ENCODE results near the gene CCDC97. TPM values are rescaled to one million over a fixed set of nuclear protein-coding genes. Genes with fewer than 3 reads are reported as not detected.
A peak's percentile ranks its signal among the peaks of the same experiment; 100 is the strongest.

The CCDC97 gene
- total RNA-seq, 1 donor from 2014 or later, result 30.3 TPM

- TF ChIP-seq, protein P1, sequence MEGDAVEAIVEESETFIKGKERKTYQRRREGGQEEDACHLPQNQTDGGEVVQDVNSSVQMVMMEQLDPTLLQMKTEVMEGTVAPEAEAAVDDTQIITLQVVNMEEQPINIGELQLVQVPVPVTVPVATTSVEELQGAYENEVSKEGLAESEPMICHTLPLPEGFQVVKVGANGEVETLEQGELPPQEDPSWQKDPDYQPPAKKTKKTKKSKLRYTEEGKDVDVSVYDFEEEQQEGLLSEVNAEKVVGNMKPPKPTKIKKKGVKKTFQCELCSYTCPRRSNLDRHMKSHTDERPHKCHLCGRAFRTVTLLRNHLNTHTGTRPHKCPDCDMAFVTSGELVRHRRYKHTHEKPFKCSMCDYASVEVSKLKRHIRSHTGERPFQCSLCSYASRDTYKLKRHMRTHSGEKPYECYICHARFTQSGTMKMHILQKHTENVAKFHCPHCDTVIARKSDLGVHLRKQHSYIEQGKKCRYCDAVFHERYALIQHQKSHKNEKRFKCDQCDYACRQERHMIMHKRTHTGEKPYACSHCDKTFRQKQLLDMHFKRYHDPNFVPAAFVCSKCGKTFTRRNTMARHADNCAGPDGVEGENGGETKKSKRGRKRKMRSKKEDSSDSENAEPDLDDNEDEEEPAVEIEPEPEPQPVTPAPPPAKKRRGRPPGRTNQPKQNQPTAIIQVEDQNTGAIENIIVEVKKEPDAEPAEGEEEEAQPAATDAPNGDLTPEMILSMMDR (IDR thresholded peaks at IDR 0.05), result no peak
- Histone ChIP-seq H3K4me1 (peaks cover 85% of the 10 kb centered on the region), H3K9me3 (no peaks in the 10 kb centered on the region), H3K27me3 (ENCODE audit: low read depth) (no peaks in the 10 kb centered on the region), H3K27ac (peak overlapping the region; percentile 86), H3K36me3 (peaks cover 32% of the 10 kb centered on the region), H3K4me3 (peak overlapping the region; percentile 45)
- ATAC-seq (no peak), DNase-seq (no peak)
- intact Hi-C loops (cut with DNase I), result no loop called here
Measured at GRCh38 chr19:41325640-41325946, 15.6 kb downstream of the CCDC97 start.

GRCh38 chr19:41325947-41326706, 16.2 kb downstream of the CCDC97 start:
- intact Hi-C loops (cut with DNase I), result no loop called here
- DNase-seq, result no peak
- Histone ChIP-seq H3K27ac (peak overlapping the region; percentile 86), H3K4me1 (peaks cover 85% of the 10 kb centered on the region), H3K9me3 (no peaks in the 10 kb centered on the region), H3K4me3 (peak overlapping the region; percentile 45), H3K27me3 (ENCODE audit: low read depth) (no peaks in the 10 kb centered on the region), H3K36me3 (peaks cover 32% of the 10 kb centered on the region)
- TF ChIP-seq, protein P1 (IDR thresholded peaks at IDR 0.05), result no peak
- no peak for ATAC-seq

DNA sequence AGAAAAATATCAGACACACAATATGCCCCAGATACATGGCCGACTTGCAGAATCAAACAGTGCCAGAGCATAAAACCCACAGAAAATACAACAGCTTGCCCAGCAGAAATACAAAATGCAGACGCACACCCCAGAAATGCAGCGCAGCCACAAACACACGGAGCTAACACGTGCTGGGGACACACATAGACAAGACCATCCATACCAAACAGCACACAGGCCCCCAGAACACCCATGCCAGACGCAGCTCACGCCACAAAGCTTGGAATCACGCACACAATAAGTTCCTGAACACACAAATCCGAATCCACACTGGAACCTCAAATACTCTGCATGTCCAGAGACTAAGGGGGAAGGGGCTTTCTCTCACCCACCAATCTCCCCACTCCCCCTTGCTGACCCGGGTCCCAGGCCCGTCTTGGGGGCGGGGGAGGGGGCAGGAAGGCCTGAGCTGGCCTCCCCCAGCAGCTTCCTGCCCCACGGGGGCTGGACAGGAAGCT, 17.2 kb downstream of the CCDC97 start:
- DNase-seq (no peak), ATAC-seq (no peak)
- H3K27ac ChIP-seq, result peak overlapping the region; percentile 86
- peaks cover 35% of the 10 kb centered on the region for H3K36me3 ChIP-seq
- H3K4me1 ChIP-seq, result peaks cover 75% of the 10 kb centered on the region
- H3K9me3 ChIP-seq, result no peaks in the 10 kb centered on the region
- peak overlapping the region; percentile 45 for H3K4me3 ChIP-seq
- TF ChIP-seq, protein P1 (IDR thresholded peaks at IDR 0.05), result no peak
- intact Hi-C loops (cut with DNase I), result no loop called here
- no peaks in the 10 kb centered on the region for H3K27me3 ChIP-seq (ENCODE audit: low read depth)

DNA sequence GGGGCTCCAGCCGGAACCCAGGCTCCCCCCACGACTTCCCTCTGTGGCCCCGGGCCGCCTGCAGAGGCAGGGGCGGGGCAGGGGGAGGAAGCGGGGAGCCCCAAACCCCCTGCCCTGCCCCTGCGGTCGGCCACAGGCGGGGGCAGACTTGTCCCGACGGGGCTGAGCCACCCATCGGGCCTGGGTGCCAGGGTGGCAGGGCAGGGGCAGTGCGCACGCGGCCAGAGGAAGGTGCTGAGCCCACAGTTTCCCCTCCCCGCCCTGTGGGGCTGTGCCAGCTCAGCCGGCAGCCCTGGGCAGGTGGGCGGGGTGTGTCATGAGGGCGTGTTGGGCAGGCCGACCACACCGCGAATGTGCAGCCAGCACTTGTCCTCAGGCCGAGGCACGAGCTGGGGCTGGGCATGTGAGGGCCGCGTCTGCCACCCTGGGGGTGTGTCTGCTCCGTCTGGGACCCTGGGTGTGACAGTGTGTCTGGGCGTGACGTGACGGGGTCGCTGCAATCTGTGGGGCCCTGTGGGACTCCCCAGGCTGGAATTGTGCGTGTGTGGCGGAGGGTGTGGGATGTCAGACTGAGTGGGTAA, 17.7 kb downstream of the CCDC97 start:
- TF ChIP-seq, protein P1 (IDR thresholded peaks at IDR 0.05), result no peak
- H3K36me3 ChIP-seq, result peaks cover 35% of the 10 kb centered on the region
- ATAC-seq (peak; percentile 85 to 88), DNase-seq (peak; percentile 95)
- H3K4me3 ChIP-seq, result peak overlapping the region; percentile 45
- H3K27ac ChIP-seq, result peak overlapping the region; percentile 86
- H3K4me1 ChIP-seq, result peaks cover 70% of the 10 kb centered on the region
- no peaks in the 10 kb centered on the region for H3K9me3 ChIP-seq
- no peaks in the 10 kb centered on the region for H3K27me3 ChIP-seq (ENCODE audit: low read depth)
- intact Hi-C loops (cut with DNase I), result no loop called here

DNA sequence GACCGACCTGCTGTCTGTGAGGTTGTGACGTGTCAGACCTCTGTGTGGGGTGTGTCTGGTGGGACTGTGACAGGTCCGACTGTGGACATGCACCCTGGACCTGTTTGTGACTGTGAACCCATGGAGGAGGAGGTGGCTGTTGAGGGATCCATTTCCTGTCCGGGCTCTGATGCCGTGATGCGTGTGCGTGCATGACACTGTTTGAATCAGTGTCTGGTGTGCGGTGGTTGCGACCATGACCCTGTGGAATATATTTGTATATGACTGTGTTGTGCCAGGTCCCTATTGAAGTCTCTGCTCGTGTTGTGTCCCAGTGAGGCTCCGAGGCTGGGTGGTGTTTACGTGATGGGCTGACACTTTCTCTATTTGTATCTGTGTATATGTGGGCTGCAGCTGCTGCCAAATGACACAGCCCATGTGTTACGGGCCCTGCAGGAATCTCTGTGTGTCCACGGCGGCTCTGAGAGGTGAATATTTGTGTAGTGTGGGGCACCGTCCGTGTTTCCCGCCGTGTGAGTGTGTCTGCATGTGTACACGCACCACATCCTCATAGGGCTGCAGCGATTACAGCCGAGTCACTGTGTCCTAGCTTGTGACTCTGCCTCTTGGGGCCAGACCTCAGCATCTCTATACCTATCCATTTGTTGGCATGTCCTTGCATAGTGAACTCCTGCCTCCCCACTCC, 18.3 kb downstream of the CCDC97 start:
- no peaks in the 10 kb centered on the region for H3K27me3 ChIP-seq (ENCODE audit: low read depth)
- H3K4me1 ChIP-seq, result peaks cover 63% of the 10 kb centered on the region
- H3K36me3 ChIP-seq, result peaks cover 36% of the 10 kb centered on the region
- no peaks in the 10 kb centered on the region for H3K9me3 ChIP-seq
- no peak for DNase-seq
- intact Hi-C loops (cut with DNase I), result no loop called here
- ATAC-seq, result peak; percentile 2 to 12
- H3K4me3 ChIP-seq, result peak overlapping the region; percentile 45
- TF ChIP-seq, protein P1 (IDR thresholded peaks at IDR 0.05), result no peak
- H3K27ac ChIP-seq, result peak overlapping the region; percentile 86
